Measurements from ENCODE around the gene ABO.

GRCh38 chr9:133230093-133230492, 44.9 kb downstream of the ABO start:
- TF ChIP-seq CTCF (IDR thresholded peaks at IDR 0.05; ENCODE audit: low read depth, low read length, poor library complexity, severe bottlenecking) (no peak), EZH2phosphoT487 (IDR thresholded peaks at IDR 0.05; ENCODE audit: borderline replicate concordance, low read length) (no peak)

All from DOHH2 (cell line).